Fibroblast of the conjunctiva (primary cell): ENCODE measurements around the gene TBCD.
"Not testable (repeated sequence)": the region's sequence is repeated elsewhere in the genome, so short reads cannot be mapped to it uniquely, and the experiment has no call there.

ENCODE experiments used
- DNase-seq: peaks from one replicate; pipeline ENCODE4 v3.0.0-alpha.2; 2010; ENCODE audit warnings: low read depth

The TBCD gene

GRCh38 chr17:82767041-82767754 is 15.3 kb downstream of the TBCD start:
- DNase-seq, result no peak

GRCh38 chr17:82769041-82769440 is 17.2 kb downstream of the TBCD start:
- no peak for DNase-seq

- peak; percentile 52 for DNase-seq
Measured at GRCh38 chr17:82772026-82772425, 20.2 kb downstream of the TBCD start.

- not testable (repeated sequence) for DNase-seq
Measured at GRCh38 chr17:82774456-82774855, 22.6 kb downstream of the TBCD start.

- no peak for DNase-seq
Measured at GRCh38 chr17:82775001-82775823, 23.3 kb downstream of the TBCD start.

- no peak for DNase-seq
Measured at GRCh38 chr17:82776454-82776853, 24.6 kb downstream of the TBCD start.

- DNase-seq, result not testable (repeated sequence)
Measured at GRCh38 chr17:82777778-82778375, 26.0 kb downstream of the TBCD start.

- DNase-seq, result no peak
Measured at GRCh38 chr17:82779541-82779940, 27.7 kb downstream of the TBCD start.

- no peak for DNase-seq
Measured at GRCh38 chr17:82780195-82780594, 28.3 kb downstream of the TBCD start.

GRCh38 chr17:82780971-82781893 is 29.4 kb downstream of the TBCD start:
- no peak for DNase-seq

- DNase-seq, result peak; percentile 43
Measured at GRCh38 chr17:82781894-82782274, 30.0 kb downstream of the TBCD start.

- DNase-seq, result no peak
Measured at GRCh38 chr17:82782657-82783207, 30.9 kb downstream of the TBCD start.

GRCh38 chr17:82783498-82783897 is 31.6 kb downstream of the TBCD start:
- no peak for DNase-seq

- DNase-seq, result not testable (repeated sequence)
Measured at GRCh38 chr17:82785581-82785980, 33.7 kb downstream of the TBCD start.

- DNase-seq, result no peak
Measured at GRCh38 chr17:82786427-82786826, 34.6 kb downstream of the TBCD start.

GRCh38 chr17:82787081-82787848 is 35.4 kb downstream of the TBCD start:
- DNase-seq, result peak; percentile 39

- DNase-seq, result no peak
Measured at GRCh38 chr17:82788206-82789001, 36.5 kb downstream of the TBCD start.

- no peak for DNase-seq
Measured at GRCh38 chr17:82789051-82789592, 37.3 kb downstream of the TBCD start.

- DNase-seq, result no peak
Measured at GRCh38 chr17:82789806-82790205, 37.9 kb downstream of the TBCD start.

GRCh38 chr17:82790391-82790790 is 38.5 kb downstream of the TBCD start:
- no peak for DNase-seq
